Skin of body (tissue), 2 donors: ENCODE measurements around the gene CHMP4A. TPM values are rescaled to one million over a fixed set of nuclear protein-coding genes. Genes with fewer than 3 reads are reported as not detected.

Source experiments
- small RNA-seq: library from RNA; depleted of rRNA; stranded (forward); fragments of <200 nt; gene quantifications from one replicate; pipeline ENCODE3, GENCODE V24; 2014; ENCODE audit warnings: low replicate concordance
- total RNA-seq: library from RNA; depleted of rRNA; stranded (reverse); fragments of >200 nt; gene quantifications from one replicate; pipeline ENCODE4 v1.2.3, GENCODE V29; 2014

The CHMP4A gene
- total RNA-seq, 1 donor from 2014 or later, result 30.1 TPM

Small RNAs within 50 kb of the gene (small RNA-seq; reads per million reads assigned to genes)
- gene AL136295.4 (not detected), gene CHMP4A (not detected), gene IPO4 (not detected), gene IRF9 (not detected), gene MDP1 (not detected)

Other genes with a start within 250 kb of the CHMP4A start
- 8.7 TPM for gene DHRS4L2, start 224.6 kb downstream of the CHMP4A start, total RNA-seq
- gene CARMIL3, start 161.5 kb downstream of the CHMP4A start, total RNA-seq, result 0.69 TPM
- gene CPNE6, start 141.9 kb downstream of the CHMP4A start, total RNA-seq, result 0.20 TPM
- 7.2 TPM for gene PCK2, start 119.2 kb downstream of the CHMP4A start, total RNA-seq
- gene DCAF11, start 98.7 kb downstream of the CHMP4A start, total RNA-seq, result 45.2 TPM
- 0.69 TPM for gene NRL, start 98.5 kb downstream of the CHMP4A start, total RNA-seq
- 13.0 TPM for gene FITM1, start 82.8 kb downstream of the CHMP4A start, total RNA-seq
- 59.7 TPM for gene PSME1, start 77.3 kb downstream of the CHMP4A start, total RNA-seq
- gene EMC9, start 71.9 kb downstream of the CHMP4A start, total RNA-seq, result 6.8 TPM
- 62.5 TPM for gene PSME2, start 66.9 kb downstream of the CHMP4A start, total RNA-seq
- 24.2 TPM for gene RNF31, start 66.0 kb downstream of the CHMP4A start, total RNA-seq
- gene IRF9, start 52.2 kb downstream of the CHMP4A start, total RNA-seq, result 43.4 TPM
- gene REC8, start 41.4 kb downstream of the CHMP4A start, total RNA-seq, result 3.6 TPM
- 22.8 TPM for gene IPO4, start 24.7 kb downstream of the CHMP4A start, total RNA-seq
- gene TM9SF1, start 18.0 kb downstream of the CHMP4A start, total RNA-seq, result 22.4 TPM
- gene TSSK4, start 7.8 kb downstream of the CHMP4A start, total RNA-seq, result not detected
- gene MDP1, start 2.6 kb upstream of the CHMP4A start, total RNA-seq, result 9.5 TPM
- 73.5 TPM for gene NEDD8, start 18.9 kb upstream of the CHMP4A start, total RNA-seq
- gene GMPR2, start 19.4 kb upstream of the CHMP4A start, total RNA-seq, result 39.9 TPM
- gene TINF2, start 29.1 kb upstream of the CHMP4A start, total RNA-seq, result 36.2 TPM
- 26.1 TPM for gene TGM1, start 49.7 kb upstream of the CHMP4A start, total RNA-seq
- gene RABGGTA, start 58.1 kb upstream of the CHMP4A start, total RNA-seq, result 13.2 TPM
- gene DHRS1, start 86.3 kb upstream of the CHMP4A start, total RNA-seq, result 17.9 TPM
- gene NOP9, start 86.4 kb upstream of the CHMP4A start, total RNA-seq, result 14.8 TPM
- gene CIDEB, start 94.5 kb upstream of the CHMP4A start, total RNA-seq, result 7.9 TPM
- 13.9 TPM for gene LTB4R2, start 96.7 kb upstream of the CHMP4A start, total RNA-seq
- 8.6 TPM for gene LTB4R, start 98.0 kb upstream of the CHMP4A start, total RNA-seq
- 9.6 TPM for gene ADCY4, start 121.6 kb upstream of the CHMP4A start, total RNA-seq
- gene RIPK3, start 126.5 kb upstream of the CHMP4A start, total RNA-seq, result 5.6 TPM
- gene NFATC4, start 154.7 kb upstream of the CHMP4A start, total RNA-seq, result 33.7 TPM
- 33.0 TPM for gene NYNRIN, start 185.5 kb upstream of the CHMP4A start, total RNA-seq
- 1.8 TPM for gene CBLN3, start 216.2 kb upstream of the CHMP4A start, total RNA-seq
- gene KHNYN, start 216.5 kb upstream of the CHMP4A start, total RNA-seq, result 38.8 TPM
- 13.5 TPM for gene SDR39U1, start 229.3 kb upstream of the CHMP4A start, total RNA-seq